Measurements from ENCODE around the gene JUP. TPM values are rescaled to one million over a fixed set of nuclear protein-coding genes. Genes with fewer than 3 reads are reported as not detected.

Gene JUP
- total RNA-seq, 1 experiment from 2014 or later: 352 TPM

DNA sequence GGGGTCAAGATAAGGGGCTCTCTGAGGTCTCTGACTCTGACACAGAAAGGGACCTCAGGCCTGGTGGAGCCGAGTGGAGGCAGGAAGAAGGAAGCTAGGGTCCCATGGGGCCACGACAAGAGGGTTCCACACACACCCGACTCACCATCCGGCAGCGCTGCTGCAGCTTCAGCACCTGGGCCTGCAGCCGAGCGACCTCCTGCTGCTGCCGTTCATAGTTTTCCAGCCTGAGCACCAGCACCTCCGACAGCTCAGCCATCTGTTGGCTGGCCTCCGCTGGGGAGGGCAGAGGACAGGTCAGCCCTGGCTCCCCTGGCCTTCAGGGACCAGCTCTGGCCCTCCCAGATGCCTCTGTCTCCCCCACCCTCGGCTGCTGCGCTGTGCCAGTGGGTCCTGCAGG, 58.5 kb downstream of the JUP start:
- no peaks in the 10 kb centered on the region for H3K4me1 ChIP-seq (ENCODE audit: control insufficient read depth, insufficient read depth, low read length)
- no TSS peak for BruUV-seq (replicated peaks)
- ChIA-PET CTCF (interaction anchor here (1.1 kb wide), 1 partner anchor 32 kb away, joined by 3 read pairs; no protein-coding TSS in a partner anchor), POLR2A (no interaction called here)
- intact Hi-C loops (cut with micrococcal nuclease; ENCODE audit: unreplicated experiment) (no loop called here), in situ Hi-C loops (cut with HindIII; ENCODE audit: low pct_unique_long_range_greater_than_20kb, low sequenced_read_pairs) (no loop called here)
- H3K27me3 ChIP-seq (ENCODE audit: control insufficient read depth, insufficient read depth, low read length): no peaks in the 10 kb centered on the region
- H3K36me3 ChIP-seq (ENCODE audit: control insufficient read depth, insufficient read depth, low read length): no peaks in the 10 kb centered on the region
- H3K27ac ChIP-seq (ENCODE audit: low read length): no peak overlapping the region
- H3K4me3 ChIP-seq (ENCODE audit: low read depth in 2 of 2, low read length in 2 of 2): no peak overlapping the region
- ATAC-seq: no peak
- no peak for DNase-seq (ENCODE audit: low read depth, low spot score)
- TF ChIP-seq POLR2AphosphoS5 (IDR thresholded peaks at IDR 0.05; ENCODE audit: low read depth, low read length) (no peak), TCF7L2 (IDR thresholded peaks at IDR 0.05; ENCODE audit: low read depth, low read length) (no peak), SIN3A (IDR thresholded peaks at IDR 0.05; ENCODE audit: borderline replicate concordance, insufficient read depth, low read depth, low read length) (no peak)
- TF ChIP-seq, protein P1, sequence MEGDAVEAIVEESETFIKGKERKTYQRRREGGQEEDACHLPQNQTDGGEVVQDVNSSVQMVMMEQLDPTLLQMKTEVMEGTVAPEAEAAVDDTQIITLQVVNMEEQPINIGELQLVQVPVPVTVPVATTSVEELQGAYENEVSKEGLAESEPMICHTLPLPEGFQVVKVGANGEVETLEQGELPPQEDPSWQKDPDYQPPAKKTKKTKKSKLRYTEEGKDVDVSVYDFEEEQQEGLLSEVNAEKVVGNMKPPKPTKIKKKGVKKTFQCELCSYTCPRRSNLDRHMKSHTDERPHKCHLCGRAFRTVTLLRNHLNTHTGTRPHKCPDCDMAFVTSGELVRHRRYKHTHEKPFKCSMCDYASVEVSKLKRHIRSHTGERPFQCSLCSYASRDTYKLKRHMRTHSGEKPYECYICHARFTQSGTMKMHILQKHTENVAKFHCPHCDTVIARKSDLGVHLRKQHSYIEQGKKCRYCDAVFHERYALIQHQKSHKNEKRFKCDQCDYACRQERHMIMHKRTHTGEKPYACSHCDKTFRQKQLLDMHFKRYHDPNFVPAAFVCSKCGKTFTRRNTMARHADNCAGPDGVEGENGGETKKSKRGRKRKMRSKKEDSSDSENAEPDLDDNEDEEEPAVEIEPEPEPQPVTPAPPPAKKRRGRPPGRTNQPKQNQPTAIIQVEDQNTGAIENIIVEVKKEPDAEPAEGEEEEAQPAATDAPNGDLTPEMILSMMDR (IDR thresholded peaks at IDR 0.05): no peak
- TF ChIP-seq, protein P2, sequence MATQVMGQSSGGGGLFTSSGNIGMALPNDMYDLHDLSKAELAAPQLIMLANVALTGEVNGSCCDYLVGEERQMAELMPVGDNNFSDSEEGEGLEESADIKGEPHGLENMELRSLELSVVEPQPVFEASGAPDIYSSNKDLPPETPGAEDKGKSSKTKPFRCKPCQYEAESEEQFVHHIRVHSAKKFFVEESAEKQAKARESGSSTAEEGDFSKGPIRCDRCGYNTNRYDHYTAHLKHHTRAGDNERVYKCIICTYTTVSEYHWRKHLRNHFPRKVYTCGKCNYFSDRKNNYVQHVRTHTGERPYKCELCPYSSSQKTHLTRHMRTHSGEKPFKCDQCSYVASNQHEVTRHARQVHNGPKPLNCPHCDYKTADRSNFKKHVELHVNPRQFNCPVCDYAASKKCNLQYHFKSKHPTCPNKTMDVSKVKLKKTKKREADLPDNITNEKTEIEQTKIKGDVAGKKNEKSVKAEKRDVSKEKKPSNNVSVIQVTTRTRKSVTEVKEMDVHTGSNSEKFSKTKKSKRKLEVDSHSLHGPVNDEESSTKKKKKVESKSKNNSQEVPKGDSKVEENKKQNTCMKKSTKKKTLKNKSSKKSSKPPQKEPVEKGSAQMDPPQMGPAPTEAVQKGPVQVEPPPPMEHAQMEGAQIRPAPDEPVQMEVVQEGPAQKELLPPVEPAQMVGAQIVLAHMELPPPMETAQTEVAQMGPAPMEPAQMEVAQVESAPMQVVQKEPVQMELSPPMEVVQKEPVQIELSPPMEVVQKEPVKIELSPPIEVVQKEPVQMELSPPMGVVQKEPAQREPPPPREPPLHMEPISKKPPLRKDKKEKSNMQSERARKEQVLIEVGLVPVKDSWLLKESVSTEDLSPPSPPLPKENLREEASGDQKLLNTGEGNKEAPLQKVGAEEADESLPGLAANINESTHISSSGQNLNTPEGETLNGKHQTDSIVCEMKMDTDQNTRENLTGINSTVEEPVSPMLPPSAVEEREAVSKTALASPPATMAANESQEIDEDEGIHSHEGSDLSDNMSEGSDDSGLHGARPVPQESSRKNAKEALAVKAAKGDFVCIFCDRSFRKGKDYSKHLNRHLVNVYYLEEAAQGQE (IDR thresholded peaks at IDR 0.05; ENCODE audit: insufficient read depth in 1 of 2, low read depth in 2 of 2, low read length in 1 of 2): no peak
- no peaks in the 10 kb centered on the region for H3K9me3 ChIP-seq (ENCODE audit: control insufficient read depth, insufficient read depth, low read depth, low read length)

DNA sequence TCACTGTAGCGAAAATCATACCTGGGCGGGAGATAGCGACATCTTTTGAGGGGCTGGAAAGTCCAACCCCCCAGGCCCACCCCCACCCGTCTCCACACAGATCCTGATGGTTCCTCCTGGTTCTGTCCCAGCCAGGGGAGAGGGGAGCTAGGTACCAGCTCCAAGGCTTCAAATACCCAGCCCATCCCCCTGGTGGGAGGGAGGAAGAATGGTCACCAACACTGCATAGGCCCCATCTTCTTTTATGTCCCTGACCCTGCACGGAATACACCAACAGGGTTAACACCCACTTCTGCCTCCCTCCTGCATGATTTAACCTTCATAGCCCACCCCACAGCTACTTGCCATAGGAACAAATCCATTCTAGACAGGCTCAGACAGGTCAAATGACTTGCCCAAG, 61.4 kb downstream of the JUP start:
- TF ChIP-seq SIN3A (IDR thresholded peaks at IDR 0.05; ENCODE audit: borderline replicate concordance, insufficient read depth, low read depth, low read length): no peak
- TF ChIP-seq, protein P2 (IDR thresholded peaks at IDR 0.05; ENCODE audit: insufficient read depth in 1 of 2, low read depth in 2 of 2, low read length in 1 of 2): no peak
- TF ChIP-seq, protein P1 (IDR thresholded peaks at IDR 0.05): no peak
- TF ChIP-seq TCF7L2 (IDR thresholded peaks at IDR 0.05; ENCODE audit: low read depth, low read length): no peak
- TF ChIP-seq POLR2AphosphoS5 (IDR thresholded peaks at IDR 0.05; ENCODE audit: low read depth, low read length): no peak
- POLR2A ChIA-PET: no interaction called here
- intact Hi-C loops (cut with micrococcal nuclease; ENCODE audit: unreplicated experiment) (no loop called here), in situ Hi-C loops (cut with HindIII; ENCODE audit: low pct_unique_long_range_greater_than_20kb, low sequenced_read_pairs) (no loop called here)
- Histone ChIP-seq H3K27me3 (ENCODE audit: control insufficient read depth, insufficient read depth, low read length) (no peaks in the 10 kb centered on the region), H3K9me3 (ENCODE audit: control insufficient read depth, insufficient read depth, low read depth, low read length) (no peaks in the 10 kb centered on the region), H3K27ac (ENCODE audit: low read length) (no peak overlapping the region), H3K4me3 (ENCODE audit: low read depth in 2 of 2, low read length in 2 of 2) (no peak overlapping the region), H3K36me3 (ENCODE audit: control insufficient read depth, insufficient read depth, low read length) (no peaks in the 10 kb centered on the region), H3K4me1 (ENCODE audit: control insufficient read depth, insufficient read depth, low read length) (no peaks in the 10 kb centered on the region)
- CTCF ChIA-PET: no interaction called here
- no TSS peak for BruUV-seq (replicated peaks)
- ATAC-seq (0 out of 2 replicates have a peak, but pooled peaks have one; percentile 13), DNase-seq (ENCODE audit: low read depth, low spot score) (no peak)
